Neural progenitor cell (in vitro differentiated cells): ENCODE data around the gene ADGRA3. TPM values are rescaled to one million over a fixed set of nuclear protein-coding genes. Genes with fewer than 3 reads are reported as not detected.

Source experiments
- DNase-seq: peaks from one replicate; pipeline ENCODE4 v3.0.0-alpha.2; 2016; ENCODE audit warnings: low spot score
- H2AFZ ChIP-seq: fragments of 200-600 bp; sonication (generic); replicated peaks from 2 replicates; pipeline ENCODE4 v1.6.1; 2016; ENCODE audit warnings: antibody characterized with exemption
- H3F3A ChIP-seq: fragments of 200-600 bp; sonication (generic); 2 replicates; pipeline ENCODE4 v1.6.1; 2016; ENCODE audit warnings: antibody characterized with exemption, low read depth
- H3K27ac ChIP-seq: fragments of 200-600 bp; sonication (generic); 2 replicates; pipeline ENCODE4 v1.5.1; 2016; ENCODE audit warnings: mild to moderate bottlenecking
- H3K27me3 ChIP-seq: fragments of 200-600 bp; sonication (generic); 2 replicates; pipeline ENCODE4 v1.6.1; 2016; ENCODE audit warnings: mild to moderate bottlenecking, moderate library complexity
- H3K36me3 ChIP-seq: fragments of 200-600 bp; sonication (generic); 2 replicates; pipeline ENCODE4 v1.5.1; 2016
- H3K4me1 ChIP-seq: fragments of 200-600 bp; sonication (generic); 2 replicates; pipeline ENCODE4 v1.6.1; 2016; ENCODE audit warnings: mixed run types
- H3K4me2 ChIP-seq: fragments of 200-600 bp; sonication (generic); 2 replicates; pipeline ENCODE4 v1.6.1; 2016
- H3K4me3 ChIP-seq: fragments of 200-600 bp; sonication (generic); 2 replicates; pipeline ENCODE4 v1.5.1; 2016
- H3K79me2 ChIP-seq: fragments of 200-600 bp; sonication (generic); 2 replicates; pipeline ENCODE4 v1.6.1; 2016; ENCODE audit warnings: low read depth
- H3K9ac ChIP-seq: fragments of 200-600 bp; sonication (generic); 2 replicates; pipeline ENCODE4 v1.6.1; 2016
- H3K9me3 ChIP-seq: fragments of 200-600 bp; sonication (generic); 2 replicates; pipeline ENCODE4 v1.5.1; 2016; ENCODE audit warnings: low read depth
- H4K20me1 ChIP-seq: fragments of 200-600 bp; sonication (generic); 2 replicates; pipeline ENCODE4 v1.6.1; 2016; ENCODE audit warnings: low read depth
- H3K27ac Mint-ChIP-seq: 3 replicates; pipeline ENCODE4 v1.8.0; 2021; ENCODE audit warnings: mixed read lengths
- H3K27me3 Mint-ChIP-seq: 2 replicates; pipeline ENCODE4 v1.8.0; 2022; ENCODE audit warnings: low read depth, mild to moderate bottlenecking, inconsistent platforms, moderate library complexity, mixed read lengths; ENCODE audit not compliant: insufficient read depth
- H3K36me3 Mint-ChIP-seq: 3 replicates; pipeline ENCODE4 v1.8.0; 2021; ENCODE audit warnings: mixed read lengths
- H3K4me1 Mint-ChIP-seq: 3 replicates; pipeline ENCODE4 v1.8.0; 2021; ENCODE audit warnings: mixed read lengths
- H3K4me3 Mint-ChIP-seq: 3 replicates; pipeline ENCODE4 v1.8.0; 2021; ENCODE audit warnings: mild to moderate bottlenecking, moderate library complexity, mixed read lengths
- H3K9me3 Mint-ChIP-seq: 3 replicates; pipeline ENCODE4 v1.8.0; 2020; ENCODE audit warnings: mixed read lengths
- EZH2 ChIP-seq: fragments of 200-600 bp; sonication (generic); IDR thresholded peaks from 2 replicates; pipeline ENCODE4 v1.6.1; 2017; ENCODE audit warnings: antibody characterized with exemption, mild to moderate bottlenecking, moderate library complexity
- EZH2phosphoT487 ChIP-seq: fragments of 200-600 bp; sonication (generic); IDR thresholded peaks from 2 replicates; pipeline ENCODE4 v1.6.1; 2017; ENCODE audit warnings: antibody characterized with exemption
- total RNA-seq: library from RNA; depleted of rRNA; stranded (reverse); fragments of >200 nt; gene quantifications from 2 replicates; pipeline ENCODE4 v1.2.3, GENCODE V29; 2015; ENCODE audit warnings: low replicate concordance
- TF ChIP-seq, protein P1 (sequence below): fragments of 200-600 bp; sonication (generic); IDR thresholded peaks from 2 replicates; pipeline ENCODE4 v1.5.1; 2017; ENCODE audit warnings: antibody characterized with exemption, mild to moderate bottlenecking

Gene ADGRA3
- total RNA-seq, 1 donor from 2014 or later = 87.9 TPM

DNA sequence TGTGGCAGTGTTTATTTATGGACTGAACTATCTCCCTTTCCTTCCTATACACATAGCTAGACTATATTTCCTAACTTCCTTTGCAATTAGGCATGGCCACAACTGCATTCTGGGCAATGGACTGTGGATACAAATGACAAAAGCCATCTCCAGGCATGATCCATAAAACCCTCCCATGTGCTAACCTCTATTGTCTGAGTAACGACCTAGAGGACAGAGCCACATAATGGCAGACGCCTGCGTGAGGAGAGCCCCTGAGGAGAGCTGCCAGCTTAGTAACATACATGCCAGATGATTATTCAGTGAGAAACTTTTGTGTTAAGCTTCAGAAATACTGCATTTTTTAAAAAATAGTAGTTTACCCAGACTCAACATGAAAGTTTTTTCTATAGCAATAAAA lies 142.9 kb downstream of the ADGRA3 start:
- no peak overlapping the region for H3K27ac ChIP-seq

DNA sequence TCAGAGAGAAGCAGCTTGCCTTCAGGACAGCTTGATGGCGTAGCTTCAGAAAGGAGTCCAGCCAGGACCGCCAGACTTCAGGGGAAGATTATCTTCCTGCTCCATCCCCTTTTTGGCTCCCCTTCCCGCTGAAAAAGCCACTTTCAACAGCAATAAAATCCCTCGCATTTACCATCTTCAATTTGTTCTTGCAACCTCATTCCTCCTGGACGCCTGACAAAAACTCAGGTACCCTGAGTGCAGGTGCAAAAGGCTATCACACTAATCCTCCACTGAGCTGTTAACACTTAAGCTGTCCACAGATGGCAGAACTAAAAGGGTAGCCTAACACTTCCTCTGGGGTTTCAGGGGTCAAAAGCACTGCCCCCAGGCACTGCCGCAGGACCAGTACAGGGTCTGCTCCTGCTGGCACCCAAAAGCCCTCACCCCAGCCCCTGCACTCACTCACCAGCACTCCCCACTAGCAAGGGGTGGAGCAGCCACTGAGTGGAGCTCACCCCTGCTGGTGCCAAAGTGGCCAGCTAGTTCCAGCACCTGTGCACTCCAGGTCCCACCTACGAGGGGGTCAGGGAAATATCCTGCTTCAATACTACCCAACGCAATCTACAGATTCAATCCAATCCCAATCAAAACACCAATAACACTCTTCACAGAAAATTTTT lies 145.8 kb downstream of the ADGRA3 start:
- H3K9ac ChIP-seq = no peak overlapping the region
- TF ChIP-seq, protein P1, sequence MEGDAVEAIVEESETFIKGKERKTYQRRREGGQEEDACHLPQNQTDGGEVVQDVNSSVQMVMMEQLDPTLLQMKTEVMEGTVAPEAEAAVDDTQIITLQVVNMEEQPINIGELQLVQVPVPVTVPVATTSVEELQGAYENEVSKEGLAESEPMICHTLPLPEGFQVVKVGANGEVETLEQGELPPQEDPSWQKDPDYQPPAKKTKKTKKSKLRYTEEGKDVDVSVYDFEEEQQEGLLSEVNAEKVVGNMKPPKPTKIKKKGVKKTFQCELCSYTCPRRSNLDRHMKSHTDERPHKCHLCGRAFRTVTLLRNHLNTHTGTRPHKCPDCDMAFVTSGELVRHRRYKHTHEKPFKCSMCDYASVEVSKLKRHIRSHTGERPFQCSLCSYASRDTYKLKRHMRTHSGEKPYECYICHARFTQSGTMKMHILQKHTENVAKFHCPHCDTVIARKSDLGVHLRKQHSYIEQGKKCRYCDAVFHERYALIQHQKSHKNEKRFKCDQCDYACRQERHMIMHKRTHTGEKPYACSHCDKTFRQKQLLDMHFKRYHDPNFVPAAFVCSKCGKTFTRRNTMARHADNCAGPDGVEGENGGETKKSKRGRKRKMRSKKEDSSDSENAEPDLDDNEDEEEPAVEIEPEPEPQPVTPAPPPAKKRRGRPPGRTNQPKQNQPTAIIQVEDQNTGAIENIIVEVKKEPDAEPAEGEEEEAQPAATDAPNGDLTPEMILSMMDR = no peak
- TF ChIP-seq EZH2phosphoT487 (no peak), EZH2 (no peak)
- no peaks in the 10 kb centered on the region for H3K36me3 ChIP-seq
- H2AFZ ChIP-seq = no peak overlapping the region
- H3K4me1 Mint-ChIP-seq = peaks cover 17% of the 10 kb centered on the region
- H3K4me3 ChIP-seq = no peak overlapping the region
- H3K27ac Mint-ChIP-seq = no peak overlapping the region
- no peaks in the 10 kb centered on the region for H3K27me3 ChIP-seq
- H3F3A ChIP-seq = no peaks in the 10 kb centered on the region
- no peaks in the 10 kb centered on the region for H3K79me2 ChIP-seq
- no peaks in the 10 kb centered on the region for H3K9me3 ChIP-seq
- H3K4me3 Mint-ChIP-seq = no peak overlapping the region
- H4K20me1 ChIP-seq = no peaks in the 10 kb centered on the region
- peaks cover 8% of the 10 kb centered on the region for H3K4me1 ChIP-seq
- no peak for DNase-seq
- no peaks in the 10 kb centered on the region for H3K27me3 Mint-ChIP-seq
- H3K27ac ChIP-seq = no peak overlapping the region
- peaks cover 17% of the 10 kb centered on the region for H3K9me3 Mint-ChIP-seq
- no peak overlapping the region for H3K4me2 ChIP-seq
- peaks cover 9% of the 10 kb centered on the region for H3K36me3 Mint-ChIP-seq

More for the DNA sequence above, 142.9 kb downstream of the ADGRA3 start:
- peak overlapping the region; percentile 12 for H3K4me2 ChIP-seq
- peak; percentile 45 for DNase-seq
- Mint-ChIP-seq H3K36me3 (peaks cover 13% of the 10 kb centered on the region), H3K4me1 (peaks cover 17% of the 10 kb centered on the region), H3K4me3 (no peak overlapping the region), H3K27ac (peak overlapping the region; percentile 48), H3K9me3 (peaks cover 26% of the 10 kb centered on the region), H3K27me3 (no peaks in the 10 kb centered on the region)
- H3K9me3 ChIP-seq = no peaks in the 10 kb centered on the region
- no peaks in the 10 kb centered on the region for H3K27me3 ChIP-seq
- no peaks in the 10 kb centered on the region for H3K79me2 ChIP-seq
- no peaks in the 10 kb centered on the region for H3F3A ChIP-seq
- TF ChIP-seq EZH2phosphoT487 = no peak
- no peak for TF ChIP-seq EZH2
- TF ChIP-seq, protein P1 = no peak
- no peak overlapping the region for H3K4me3 ChIP-seq
- peaks cover 8% of the 10 kb centered on the region for H3K4me1 ChIP-seq
- H3K36me3 ChIP-seq = no peaks in the 10 kb centered on the region
- no peaks in the 10 kb centered on the region for H4K20me1 ChIP-seq
- no peak overlapping the region for H3K9ac ChIP-seq
- H2AFZ ChIP-seq = no peak overlapping the region

DNA sequence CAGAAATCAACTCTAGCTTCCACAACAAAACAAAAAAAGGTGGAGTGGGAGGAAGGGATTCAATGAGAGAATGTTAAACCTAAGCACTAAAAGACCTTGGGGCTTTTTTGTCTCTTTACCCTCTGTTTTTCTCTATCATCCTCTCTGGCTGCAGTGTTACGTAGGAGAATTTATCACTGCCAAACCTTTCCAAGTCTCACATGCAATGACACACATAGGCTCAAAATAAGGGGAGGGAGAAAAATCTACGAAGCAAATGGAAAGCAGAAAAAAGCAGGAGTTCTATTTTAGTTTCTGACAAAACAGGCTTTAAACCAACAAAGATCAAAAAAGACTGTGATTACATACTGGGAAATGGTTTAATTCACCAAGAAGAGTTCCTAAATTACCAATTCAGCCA lies 152.1 kb downstream of the ADGRA3 start:
- H3K4me3 Mint-ChIP-seq = no peak overlapping the region
- no peak overlapping the region for H3K4me2 ChIP-seq
- no peaks in the 10 kb centered on the region for H3K27me3 Mint-ChIP-seq
- H3K4me1 ChIP-seq = no peaks in the 10 kb centered on the region
- no peaks in the 10 kb centered on the region for H3K4me1 Mint-ChIP-seq
- H3K27ac ChIP-seq = no peak overlapping the region
- H2AFZ ChIP-seq = no peak overlapping the region
- TF ChIP-seq EZH2 = no peak
- TF ChIP-seq, protein P1 = no peak
- TF ChIP-seq EZH2phosphoT487 = no peak
- no peaks in the 10 kb centered on the region for H3K36me3 ChIP-seq
- H3K27ac Mint-ChIP-seq = no peak overlapping the region
- no peaks in the 10 kb centered on the region for H3K27me3 ChIP-seq
- no peaks in the 10 kb centered on the region for H3F3A ChIP-seq
- H3K4me3 ChIP-seq = no peak overlapping the region
- no peaks in the 10 kb centered on the region for H3K9me3 ChIP-seq
- H3K9me3 Mint-ChIP-seq = peaks cover 5% of the 10 kb centered on the region
- no peaks in the 10 kb centered on the region for H3K79me2 ChIP-seq
- H3K9ac ChIP-seq = no peak overlapping the region
- H3K36me3 Mint-ChIP-seq = no peaks in the 10 kb centered on the region
- no peak for DNase-seq
- no peaks in the 10 kb centered on the region for H4K20me1 ChIP-seq
